GM12878 (cell line): ENCODE data around the gene DNAJB8. TPM values are rescaled to one million over a fixed set of nuclear protein-coding genes. Genes with fewer than 3 reads are reported as not detected.

Source experiments
- ATAC-seq: fragments of 200-7000 bp; cut with Tn5 transposase; 3 replicates; pipeline ENCODE4 v1.9.1; 2020; ENCODE audit warnings: mild to moderate bottlenecking, moderate library complexity
- BruUV-seq: library from RNA; stranded (reverse); fragments of 400-500 nt; replicated peaks from 2 replicates; lab custom pipeline; 2021; lab: Mats Ljungman, UMichigan
- CTCF ChIA-PET: fragments of 300-600 bp; sonication (Branson Sonifier 250); formaldehyde crosslinking; extraction: SDS; loops from one replicate; lab custom pipeline; 2021; ENCODE audit warnings: inconsistent platforms; lab: Yijun Ruan, JAX
- POLR2A ChIA-PET: fragments of 350-600 bp; formaldehyde crosslinking; extraction: SDS; loops from one replicate; lab custom pipeline; 2021; ENCODE audit warnings: inconsistent platforms; lab: Charles Lee
- RAD21 ChIA-PET: fragments of 300-600 bp; sonication (Branson Sonifier 250); formaldehyde crosslinking; loops from one replicate; lab custom pipeline; 2023; ENCODE audit warnings: antibody characterized with exemption; ENCODE audit not compliant: unreplicated experiment; lab: Charles Lee
- SMC1A ChIA-PET: fragments of 300-600 bp; sonication (Branson Sonifier 250); formaldehyde crosslinking; loops from one replicate; lab custom pipeline; 2023; ENCODE audit not compliant: unreplicated experiment, uncharacterized antibody; lab: Charles Lee
- DNase-seq: peaks from one replicate; pipeline ENCODE4 v3.0.0-alpha.2; 2011; ENCODE audit warnings: low read depth, low spot score
- FAIRE-seq: peaks from 3 replicates; lab custom pipeline; 2011; peaks lifted over from hg19 to GRCh38; lab: Jason Lieb, UNC
- H2AFZ ChIP-seq: 2 replicates; pipeline ENCODE4 v1.6.0; 2011; ENCODE audit warnings: low read depth, low read length, control low read depth; ENCODE audit not compliant: control insufficient read depth
- H3K27ac ChIP-seq: 2 replicates; pipeline ENCODE4 v1.5.1; 2011; ENCODE audit warnings: control low read depth; ENCODE audit not compliant: control insufficient read depth, insufficient read depth
- H3K27me3 ChIP-seq, 2 experiments: replicated peaks in 1 of 2; 2 replicates each; pipeline versions ENCODE4 v1.6.0 to v1.6.1; 2011; ENCODE audit warnings: low read length in 1 of 2; ENCODE audit not compliant: control insufficient read depth in 2 of 2, insufficient read depth in 2 of 2
- H3K36me3 ChIP-seq, 2 experiments: 2 replicates each; pipeline ENCODE4 v1.5.1; 2011; ENCODE audit warnings: low read length in 1 of 2; ENCODE audit not compliant: control insufficient read depth in 2 of 2, insufficient read depth in 2 of 2
- H3K4me1 ChIP-seq: 2 replicates; pipeline ENCODE4 v1.6.1; 2011; ENCODE audit warnings: mild to moderate bottlenecking, low read length, moderate library complexity, mixed read lengths; ENCODE audit not compliant: control insufficient read depth, insufficient read depth
- H3K4me2 ChIP-seq: 2 replicates; pipeline ENCODE4 v1.6.0; 2011; ENCODE audit warnings: control low read depth; ENCODE audit not compliant: control insufficient read depth, insufficient read depth
- H3K4me3 ChIP-seq: fragments of 200-600 bp; sonication (generic); 2 replicates; pipeline ENCODE4 v1.5.1; 2016
- H3K79me2 ChIP-seq: 2 replicates; pipeline ENCODE4 v1.6.0; 2011; ENCODE audit warnings: low read length; ENCODE audit not compliant: control insufficient read depth, insufficient read depth
- H3K9ac ChIP-seq: 2 replicates; pipeline ENCODE4 v1.8.0; 2011; ENCODE audit warnings: low read length, control low read depth, mixed read lengths; ENCODE audit not compliant: control insufficient read depth, insufficient read depth
- H3K9me3 ChIP-seq: replicated peaks from 3 replicates; pipeline ENCODE4 v1.5.1; 2011; ENCODE audit warnings: mild to moderate bottlenecking, low read length; ENCODE audit not compliant: control insufficient read depth, insufficient read depth
- H4K20me1 ChIP-seq: 2 replicates; pipeline ENCODE4 v1.6.0; 2011; ENCODE audit not compliant: control insufficient read depth, insufficient read depth
- ATF2 ChIP-seq: IDR thresholded peaks from 2 replicates; pipeline ENCODE4 v1.6.1; 2012; ENCODE audit warnings: low read length, inconsistent platforms
- CEBPZ ChIP-seq: fragments of 150-350 bp; IDR thresholded peaks from 2 replicates; pipeline ENCODE4 v1.6.1; 2016; ENCODE audit warnings: low read depth, low read length
- FOXM1 ChIP-seq: IDR thresholded peaks from 2 replicates; pipeline ENCODE4 v1.6.1; 2012; ENCODE audit warnings: low read depth, mild to moderate bottlenecking, inconsistent platforms, low read length, moderate library complexity
- IRF5 ChIP-seq: fragments of 450-650 bp; IDR thresholded peaks from 2 replicates; pipeline ENCODE4 v1.6.1; 2017; ENCODE audit warnings: borderline replicate concordance
- MYB ChIP-seq: fragments of 150-350 bp; IDR thresholded peaks from 2 replicates; pipeline ENCODE4 v1.6.1; 2014; ENCODE audit warnings: mild to moderate bottlenecking, low read depth, low read length, borderline replicate concordance
- NFXL1 ChIP-seq: fragments of 450-650 bp; IDR thresholded peaks from 2 replicates; pipeline ENCODE4 v1.6.1; 2017; ENCODE audit warnings: antibody characterized with exemption, mild to moderate bottlenecking, borderline replicate concordance
- NR2C2 ChIP-seq: IDR thresholded peaks from 2 replicates; pipeline ENCODE4 v1.6.1; 2011; ENCODE audit warnings: borderline replicate concordance, low read depth; ENCODE audit not compliant: control insufficient read depth, insufficient read length
- REST ChIP-seq: IDR thresholded peaks from 2 replicates; pipeline ENCODE4 v1.6.1; 2012; ENCODE audit warnings: mild to moderate bottlenecking, low read depth, low read length
- RUNX3 ChIP-seq: IDR thresholded peaks from 2 replicates; pipeline ENCODE4 v1.6.1; 2012; ENCODE audit warnings: low read length, inconsistent platforms
- TARDBP ChIP-seq: IDR thresholded peaks from 2 replicates; pipeline ENCODE4 v1.6.1; 2016; ENCODE audit warnings: borderline replicate concordance
- WRNIP1 ChIP-seq: IDR thresholded peaks from 2 replicates; pipeline ENCODE4 v1.6.1; 2011; ENCODE audit warnings: low read depth, low read length, improper control_type of control experiment, borderline replicate concordance
- YBX1 ChIP-seq: fragments of 450-650 bp; IDR thresholded peaks from 2 replicates; pipeline ENCODE4 v1.6.1; 2016; ENCODE audit warnings: antibody characterized with exemption
- ZSCAN29 ChIP-seq: fragments of 450-650 bp; IDR thresholded peaks from 2 replicates; pipeline ENCODE4 v1.6.1; 2017; ENCODE audit warnings: mild to moderate bottlenecking, moderate library complexity
- WGBS: methylation state at CpG from one replicate; pipeline ENCODE4 v1.1.6; 2016; ENCODE audit warnings: low lambda C conversion rate; ENCODE audit not compliant: insufficient replicate concordance, insufficient coverage; ENCODE audit errors: missing lambda C conversion rate; 5-methylcytosine and 5-hydroxymethylcytosine counted together
- in situ Hi-C: fragments of 300-500 bp; cut with MboI; formaldehyde crosslinking; loops from 9 replicates; pipeline ENCODE4 v1.14.3; 2018; ENCODE audit warnings: mixed read lengths
- intact Hi-C: fragments of 100-400 bp; cut with micrococcal nuclease; formaldehyde crosslinking; loops from one replicate; pipeline ENCODE4 v1.14.2; 2022; ENCODE audit not compliant: unreplicated experiment
- polyA plus RNA-seq, 11 experiments: library from polyadenylated mRNA; depleted of rRNA in 4 of 11; unstranded in 6 of 11; stranded (reverse) in 5 of 11; fragments of >200 nt; fragmentation: Nextera tagmentation in 4 of 11; fragmentation: Illumina TruSeq in 1 of 11; extraction: Ambion mirVana in 4 of 11; extraction: Trizol in 1 of 11; gene quantifications; 1 replicate in 1 of 11; 2 replicates in 10 of 11; pipeline versions ENCODE4 v1.2.1 to v1.2.3, GENCODE V29; 2011 to 2016; ENCODE audit warnings: inconsistent platforms in 2 of 11, missing spikeins in 2 of 11, low read depth in 1 of 11
- total RNA-seq, 4 experiments: library from RNA; depleted of rRNA in 3 of 4; stranded (reverse); fragments of >200 nt in 3 of 4; fragmentation: Illumina TruSeq in 1 of 4; extraction: Trizol in 1 of 4; gene quantifications; 2 replicates each; pipeline versions ENCODE4 v1.2.1 to v1.2.3, GENCODE V29; 2013 to 2021

Gene DNAJB8
- total and polyA plus RNA-seq, 10 of the 15 experiments (the other 5 are each of a cell fraction or from before 2014, with no cell fraction given) = not detected

GRCh38 chr3:128427175-128427857 lies 39.4 kb downstream of the DNAJB8 start:
- in situ Hi-C loops = no loop called here

More at GRCh38 chr3:128427175-128427857, 39.4 kb downstream of the DNAJB8 start:
- Histone ChIP-seq H3K27me3 (no peaks in the 10 kb centered on the region; a peak in 3 of 4 replicates), H2AFZ (no peak overlapping the region), H3K4me3 (no peak overlapping the region), H3K9ac (no peak overlapping the region), H3K27ac (no peak overlapping the region), H3K9me3 (no peaks in the 10 kb centered on the region), H3K36me3 (no peaks in the 10 kb centered on the region), H3K4me1 (no peaks in the 10 kb centered on the region), H3K79me2 (no peaks in the 10 kb centered on the region), H4K20me1 (no peaks in the 10 kb centered on the region), H3K4me2 (no peak overlapping the region)
- no peak for ATAC-seq
- 70% methylated on average over 15 of the region's 15 CpGs for WGBS
- no peak for TF ChIP-seq NFXL1
- TF ChIP-seq ATF2 = no peak
- TF ChIP-seq IRF5 = no peak
- TF ChIP-seq RUNX3 = no peak
- no peak for TF ChIP-seq MYB
- TF ChIP-seq FOXM1 = no peak
- no peak for TF ChIP-seq WRNIP1
- no peak for TF ChIP-seq ZSCAN29
- TF ChIP-seq YBX1 = no peak
- no peak for TF ChIP-seq REST
- TF ChIP-seq NR2C2 = no peak
- no peak for TF ChIP-seq TARDBP
- TF ChIP-seq CEBPZ = no peak
- no TSS peak for BruUV-seq
- RAD21 ChIA-PET = no interaction called here
- POLR2A ChIA-PET = no interaction called here
- intact Hi-C loops = loop anchor here (5.0 kb wide), 1 partner anchor 330 kb away; no protein-coding TSS in a partner anchor
- SMC1A ChIA-PET = interaction anchor here (0.9 to 1.0 kb wide), 3 partner anchors 11 to 182 kb away, joined by 3 read pairs; no protein-coding TSS in a partner anchor
- CTCF ChIA-PET = interaction anchor here (0.5 to 3.7 kb wide), 9 partner anchors 13 to 181 kb away, joined by 3 to 28 read pairs (median 4); no protein-coding TSS in a partner anchor
- no peak for FAIRE-seq
- DNase-seq = no peak
